ENCODE measurements around the gene AFMID. TPM values are rescaled to one million over a fixed set of nuclear protein-coding genes. Genes with fewer than 3 reads are reported as not detected.
A peak's percentile ranks its signal among the peaks of the same experiment; 100 is the strongest.

AFMID gene
- total RNA-seq, 1 experiment from 2014 or later: 65.8 TPM

GRCh38 chr17:78182504-78182903, 4.7 kb upstream of the AFMID start:
- Histone ChIP-seq H2AFZ (ENCODE audit: low read depth, low read length, poor library complexity, severe bottlenecking) (no peak overlapping the region), H3K27ac (ENCODE audit: low read depth, low read length) (no peak overlapping the region), H3K27me3 (ENCODE audit: insufficient read depth, low read length) (no peaks in the 10 kb centered on the region), H3K36me3 (ENCODE audit: control insufficient read depth in 1 of 2, insufficient read depth in 2 of 2, low read length in 2 of 2) (peaks cover 45 to 62% of the 10 kb centered on the region in 2 experiments), H3K79me2 (ENCODE audit: insufficient read depth, low read length) (peaks cover 60% of the 10 kb centered on the region), H3K4me1 (ENCODE audit: control insufficient read depth in 1 of 2, insufficient read depth in 2 of 2, low read length in 2 of 2) (peaks cover 11 to 26% of the 10 kb centered on the region in 2 experiments), H3K9me2 (ENCODE audit: insufficient read depth) (no peaks in the 10 kb centered on the region), H3K4me2 (ENCODE audit: low read length) (no peak overlapping the region), H3K4me3 (replicated peaks in 1 of 2; ENCODE audit: low read depth in 1 of 2, low read length in 2 of 2) (no peak overlapping the region), H3K9ac (ENCODE audit: low read length) (no peak overlapping the region), H4K20me1 (ENCODE audit: insufficient read depth) (no peaks in the 10 kb centered on the region), H3K9me3 (ENCODE audit: control insufficient read depth in 1 of 2, insufficient read depth in 1 of 2, low read depth in 1 of 2, low read length in 2 of 2) (no peaks in the 10 kb centered on the region)
- ChIA-PET RAD21 (ENCODE audit: low non-redundant PET in 1 of 2, low total read pairs in 2 of 2, uncharacterized antibody in 2 of 2, unreplicated experiment in 2 of 2) (no interaction called here), CTCF (interaction anchor here (1.4 to 1.5 kb wide), 2 partner anchors 13 to 163 kb away, joined by 3 read pairs; no protein-coding TSS in a partner anchor), POLR2A (interaction anchor here (0.7 to 1.9 kb wide), 2 partner anchors 40 to 81 kb away, joined by 3 to 5 read pairs; no protein-coding TSS in a partner anchor)
- intact Hi-C loops (cut with micrococcal nuclease): no loop called here
- BruUV-seq (replicated peaks): no TSS peak
- DNase-seq (ENCODE audit: low read depth, low spot score): no peak
- TF ChIP-seq CBX3 (IDR thresholded peaks at IDR 0.05; ENCODE audit: low read depth) (no peak), REST (IDR thresholded peaks at IDR 0.05; ENCODE audit: low read depth) (no peak), ZNF274 (IDR thresholded peaks at IDR 0.05; ENCODE audit: low read depth, low read length) (no peak), POLR2A (IDR thresholded peaks at IDR 0.05; ENCODE audit: borderline replicate concordance, extremely low read depth, insufficient read depth, insufficient read length) (no peak)
- no peak for ATAC-seq

- CTCF ChIA-PET: interaction anchor here (0.9 to 1.4 kb wide), 2 partner anchors 165 kb away, joined by 3 read pairs; no protein-coding TSS in a partner anchor
- Histone ChIP-seq H3K36me3 (ENCODE audit: control insufficient read depth in 1 of 2, insufficient read depth in 2 of 2, low read length in 2 of 2) (peaks cover 38 to 55% of the 10 kb centered on the region in 2 experiments), H3K79me2 (ENCODE audit: insufficient read depth, low read length) (peaks cover 74% of the 10 kb centered on the region), H3K9me2 (ENCODE audit: insufficient read depth) (no peaks in the 10 kb centered on the region), H3K4me1 (ENCODE audit: control insufficient read depth in 1 of 2, insufficient read depth in 2 of 2, low read length in 2 of 2) (peaks cover 13 to 40% of the 10 kb centered on the region in 2 experiments), H3K4me3 (replicated peaks in 1 of 2; ENCODE audit: low read depth in 1 of 2, low read length in 2 of 2) (no peak overlapping the region), H3K27ac (ENCODE audit: low read depth, low read length) (no peak overlapping the region), H2AFZ (ENCODE audit: low read depth, low read length, poor library complexity, severe bottlenecking) (no peak overlapping the region), H3K4me2 (ENCODE audit: low read length) (no peak overlapping the region), H3K9ac (ENCODE audit: low read length) (peak overlapping the region; percentile 14; the same call in 1 of the 2 replicates), H3K9me3 (ENCODE audit: control insufficient read depth in 1 of 2, insufficient read depth in 1 of 2, low read depth in 1 of 2, low read length in 2 of 2) (no peaks in the 10 kb centered on the region), H3K27me3 (ENCODE audit: insufficient read depth, low read length) (no peaks in the 10 kb centered on the region), H4K20me1 (ENCODE audit: insufficient read depth) (no peaks in the 10 kb centered on the region)
- ATAC-seq (no peak), DNase-seq (ENCODE audit: low read depth, low spot score) (no peak)
- POLR2A ChIA-PET: interaction anchor here (1.9 to 4.1 kb wide), 2 partner anchors 9 to 42 kb away, joined by 5 to 44 read pairs; no protein-coding TSS in a partner anchor
- intact Hi-C loops (cut with micrococcal nuclease): no loop called here
- TF ChIP-seq CEBPB (IDR thresholded peaks at IDR 0.05; ENCODE audit: low read depth): no peak
- RAD21 ChIA-PET (ENCODE audit: low non-redundant PET in 1 of 2, low total read pairs in 2 of 2, uncharacterized antibody in 2 of 2, unreplicated experiment in 2 of 2): no interaction called here
- BruUV-seq (replicated peaks): no TSS peak
Observed at GRCh38 chr17:78183916-78184315, 3.2 kb upstream of the AFMID start.
